ENCODE data around the gene TNFRSF6B.
A peak's percentile ranks its signal among the peaks of the same experiment; 100 is the strongest.
"Not testable (repeated sequence)": the region's sequence is repeated elsewhere in the genome, so short reads cannot be mapped to it uniquely, and the experiment has no call there.

TNFRSF6B gene, protein sequence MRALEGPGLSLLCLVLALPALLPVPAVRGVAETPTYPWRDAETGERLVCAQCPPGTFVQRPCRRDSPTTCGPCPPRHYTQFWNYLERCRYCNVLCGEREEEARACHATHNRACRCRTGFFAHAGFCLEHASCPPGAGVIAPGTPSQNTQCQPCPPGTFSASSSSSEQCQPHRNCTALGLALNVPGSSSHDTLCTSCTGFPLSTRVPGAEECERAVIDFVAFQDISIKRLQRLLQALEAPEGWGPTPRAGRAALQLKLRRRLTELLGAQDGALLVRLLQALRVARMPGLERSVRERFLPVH

DNA sequence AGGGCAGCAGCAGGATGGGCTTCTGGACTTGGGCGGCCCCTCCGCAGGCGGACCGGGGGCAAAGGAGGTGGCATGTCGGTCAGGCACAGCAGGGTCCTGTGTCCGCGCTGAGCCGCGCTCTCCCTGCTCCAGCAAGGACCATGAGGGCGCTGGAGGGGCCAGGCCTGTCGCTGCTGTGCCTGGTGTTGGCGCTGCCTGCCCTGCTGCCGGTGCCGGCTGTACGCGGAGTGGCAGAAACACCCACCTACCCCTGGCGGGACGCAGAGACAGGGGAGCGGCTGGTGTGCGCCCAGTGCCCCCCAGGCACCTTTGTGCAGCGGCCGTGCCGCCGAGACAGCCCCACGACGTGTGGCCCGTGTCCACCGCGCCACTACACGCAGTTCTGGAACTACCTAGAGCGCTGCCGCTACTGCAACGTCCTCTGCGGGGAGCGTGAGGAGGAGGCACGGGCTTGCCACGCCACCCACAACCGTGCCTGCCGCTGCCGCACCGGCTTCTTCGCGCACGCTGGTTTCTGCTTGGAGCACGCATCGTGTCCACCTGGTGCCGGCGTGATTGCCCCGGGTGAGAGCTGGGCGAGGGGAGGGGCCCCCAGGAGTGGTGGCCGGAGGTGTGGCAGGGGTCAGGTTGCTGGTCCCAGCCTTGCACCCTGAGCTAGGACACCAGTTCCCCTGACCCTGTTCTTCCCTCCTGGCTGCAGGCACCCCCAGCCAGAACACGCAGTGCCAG, at the start of gene TNFRSF6B:
TNFRSF6B (plus strand) TSS at position 25 of the 729 bp plus-strand sequence; CDS start at position 141, 116 bp downstream.
- no peak for DNase-seq

DNA sequence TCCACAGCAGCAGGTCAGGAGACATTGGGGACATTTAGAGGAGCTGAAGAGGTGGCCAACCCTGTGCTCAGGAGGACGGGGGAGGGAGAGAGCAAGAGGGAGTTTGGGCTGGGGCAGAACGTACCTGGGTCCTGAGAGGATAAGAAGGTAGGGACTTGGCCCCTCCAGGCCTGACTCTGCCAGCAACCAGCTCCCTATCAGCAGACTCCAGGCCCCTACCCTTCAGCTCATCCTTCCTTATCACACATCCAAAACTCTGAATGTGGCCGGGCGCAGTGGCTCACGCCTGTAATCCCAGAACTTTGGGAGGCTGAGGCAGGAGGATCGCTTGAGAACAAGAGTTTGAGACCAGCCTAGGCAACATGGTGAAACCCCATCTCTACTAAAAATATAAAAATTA, 48.3 kb upstream of the TNFRSF6B start:
- no peak for DNase-seq

GRCh38 chr20:63648895-63649589, 47.4 kb upstream of the TNFRSF6B start:
- no peak for DNase-seq

DNA sequence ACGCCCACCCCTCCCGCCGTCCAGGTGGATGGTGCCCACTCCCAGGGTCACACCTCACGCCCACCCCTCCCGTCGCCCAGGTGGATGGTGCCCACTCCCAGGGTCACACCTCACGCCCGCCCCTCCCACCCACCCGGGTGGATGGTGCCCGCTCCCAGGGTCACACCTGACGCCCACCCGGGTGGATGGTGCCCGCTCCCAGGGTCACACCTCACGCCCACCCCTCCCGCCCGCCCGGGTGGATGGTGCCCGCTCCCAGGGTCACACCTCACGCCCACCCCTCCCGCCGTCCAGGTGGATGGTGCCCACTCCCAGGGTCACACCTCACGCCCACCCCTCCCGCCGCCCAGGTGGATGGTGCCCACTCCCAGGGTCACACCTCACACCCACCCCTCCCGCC, 46.0 kb upstream of the TNFRSF6B start:
- DNase-seq = not testable (repeated sequence)

DNA sequence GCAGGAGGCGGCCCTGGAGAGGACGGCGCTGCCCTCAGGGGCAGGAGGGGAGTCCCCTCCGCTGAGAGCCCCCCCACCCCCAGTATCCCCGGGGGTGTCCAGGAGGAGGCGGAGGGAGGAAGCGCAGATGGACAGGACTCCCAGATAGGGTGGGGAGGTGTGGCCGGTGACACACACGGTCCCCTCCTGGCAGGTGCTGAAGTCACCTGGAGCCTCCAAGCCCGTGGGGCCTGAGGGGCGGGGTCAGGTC, 44.6 kb upstream of the TNFRSF6B start:
- peak in 1 of 51 donors; percentile 18 for DNase-seq

- DNase-seq = peak in 4 of 51 donors; percentile 13 to 38 (median 30)
These were observed 44.1 kb upstream of the TNFRSF6B start for GRCh38 chr20:63652192-63652980.

DNA sequence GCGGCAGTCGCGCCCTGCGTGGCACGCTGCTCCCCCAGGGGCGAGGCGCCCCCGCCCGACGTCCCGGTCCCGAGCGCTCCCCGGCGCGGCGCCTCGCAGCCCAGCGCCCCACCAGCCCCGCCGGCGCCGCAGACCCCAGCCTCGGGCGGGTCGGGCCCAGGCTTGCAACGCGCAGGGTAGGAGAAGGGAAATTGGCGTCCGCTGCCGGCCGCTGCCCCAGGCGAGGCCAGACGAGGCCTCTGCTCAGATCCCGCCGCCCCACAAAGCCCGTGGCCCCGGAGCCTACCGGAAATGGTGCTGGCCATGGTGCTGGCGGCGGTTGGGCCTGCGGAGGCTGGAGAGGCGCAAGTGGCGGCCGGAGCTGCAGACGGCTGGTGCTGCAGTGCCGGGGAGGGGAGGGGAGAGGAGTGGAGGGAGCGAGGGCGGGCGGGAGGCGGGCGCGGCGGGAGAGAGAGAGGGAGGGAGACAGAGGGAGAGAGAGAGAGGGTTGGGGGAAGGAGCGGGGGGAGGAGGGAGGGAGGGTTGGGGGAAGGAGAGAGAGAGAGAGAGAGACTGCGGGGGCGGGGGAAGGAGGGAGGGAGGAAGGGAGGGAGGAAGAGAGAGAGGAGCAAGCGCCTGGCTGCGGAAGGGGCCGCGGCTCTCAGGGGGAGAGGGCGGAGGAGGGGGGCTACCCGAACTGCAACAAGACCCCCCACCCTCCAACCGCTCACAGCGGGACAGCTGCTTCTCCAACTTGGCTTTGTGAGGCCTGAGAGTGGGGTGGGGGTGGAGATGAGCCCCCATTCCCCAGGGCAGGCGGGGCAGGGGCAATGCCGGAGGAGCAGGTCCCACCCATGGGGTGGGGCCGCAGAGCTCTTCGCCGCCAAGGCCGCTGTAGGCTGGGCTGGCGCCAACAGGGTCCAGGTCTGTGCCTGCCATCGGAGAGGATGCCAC, 43.1 kb upstream of the TNFRSF6B start, which contains the start of gene STMN3:
STMN3 (minus strand) TSS at position 384 of the 933 bp plus-strand sequence; CDS start at position 305, 79 bp downstream.
- DNase-seq = peak in 49 of 51 donors; percentile 19 to 93 (median 76)

DNA sequence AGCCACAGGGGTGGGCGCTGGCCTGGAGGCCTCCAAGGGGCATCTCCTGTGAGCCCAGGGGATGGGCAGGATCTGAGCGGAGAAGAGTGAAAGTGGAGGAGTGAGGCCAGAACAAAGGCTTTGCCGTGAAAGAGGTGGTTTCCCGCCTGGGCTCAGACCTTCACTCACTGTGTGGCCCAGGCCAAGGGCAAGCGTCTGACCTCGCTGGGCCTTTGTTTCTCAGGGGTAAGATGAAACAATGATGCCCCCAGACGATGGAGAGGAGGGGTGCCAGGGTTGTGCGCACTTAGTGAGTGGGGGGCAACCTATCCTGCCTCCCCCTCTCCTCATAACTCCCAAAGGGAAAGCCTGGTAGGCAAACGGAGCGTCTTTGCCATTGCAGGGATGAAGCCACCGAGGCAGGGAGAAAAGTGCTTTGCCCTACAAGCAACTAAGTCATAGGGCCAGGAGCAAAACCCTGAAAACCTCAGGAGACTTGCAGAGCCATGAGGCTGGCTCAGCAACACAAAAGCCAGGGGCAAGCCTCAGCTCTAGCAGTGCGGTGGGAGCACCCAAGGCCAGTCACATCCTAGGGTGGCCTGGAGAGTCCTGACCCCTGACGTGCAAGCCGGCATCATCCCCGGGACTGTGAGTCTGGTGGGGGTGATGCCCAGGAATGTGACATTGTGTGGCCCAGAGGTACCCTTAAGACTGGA, 42.3 kb upstream of the TNFRSF6B start:
- no peak for DNase-seq

DNA sequence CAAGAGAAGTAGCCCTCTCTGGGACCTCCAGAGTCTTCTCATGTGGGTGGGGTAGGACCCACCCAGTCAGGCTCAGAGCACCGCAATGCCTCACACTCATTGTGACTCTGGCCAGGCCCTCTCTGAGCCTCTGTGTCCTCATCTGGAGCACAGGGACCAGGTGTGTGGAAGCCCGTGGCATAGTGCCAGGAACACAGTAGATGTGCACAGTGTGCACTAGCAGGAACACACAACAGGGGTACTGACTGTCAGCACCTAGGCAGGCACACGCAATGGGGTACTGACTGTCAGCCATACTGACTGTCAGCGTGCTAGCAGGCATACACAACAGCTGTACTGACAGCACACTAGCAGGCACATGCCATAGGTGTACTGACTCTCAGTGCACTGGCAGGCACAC, 41.2 kb upstream of the TNFRSF6B start:
- no peak for DNase-seq

- no peak for DNase-seq
These were observed 40.0 kb upstream of the TNFRSF6B start for GRCh38 chr20:63656451-63656850.

DNA sequence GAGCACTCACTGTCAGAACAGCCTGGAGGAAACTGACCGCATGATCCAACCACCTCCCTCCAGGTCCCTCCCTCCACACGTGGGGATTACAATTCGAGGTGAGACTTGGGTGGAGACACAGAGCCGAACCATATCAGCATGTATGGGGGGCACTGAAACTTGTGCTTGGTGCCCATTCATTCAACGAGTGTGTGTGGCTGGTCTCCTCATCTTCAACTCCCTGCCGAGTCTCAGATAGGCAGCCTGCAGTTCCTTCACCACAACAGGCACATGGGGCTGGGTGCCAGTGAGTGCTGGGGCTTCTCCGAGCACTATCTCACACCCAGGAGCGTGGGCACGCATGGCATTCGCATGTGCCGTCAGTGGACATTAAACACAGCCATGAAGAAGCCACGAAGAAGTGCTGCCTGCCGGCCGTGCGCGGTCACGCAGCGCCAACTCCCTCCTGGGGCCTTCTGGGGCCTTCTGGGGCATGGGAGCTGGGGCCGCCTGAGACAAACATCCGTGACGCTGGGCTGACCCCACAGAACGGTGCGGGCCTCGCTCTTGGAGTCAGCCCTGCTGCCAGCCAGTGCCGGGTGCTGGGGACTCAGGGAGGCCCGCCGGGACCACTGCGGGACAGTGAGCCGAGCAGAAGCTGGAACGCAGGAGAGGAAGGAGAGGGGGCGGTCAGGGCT, 39.1 kb upstream of the TNFRSF6B start:
- peak in 3 of 51 donors; percentile 37 to 38 (median 38) for DNase-seq

- DNase-seq = peak; percentile 77 to 99 (median 92)
These were observed 38.3 kb upstream of the TNFRSF6B start, which contains the start of gene RTEL1 for GRCh38 chr20:63657937-63658748. Gene RTEL1, plus strand, starts transcription at chr20:63658312. Its CDS starts 1,091 bp downstream, at chr20:63659403.

DNA sequence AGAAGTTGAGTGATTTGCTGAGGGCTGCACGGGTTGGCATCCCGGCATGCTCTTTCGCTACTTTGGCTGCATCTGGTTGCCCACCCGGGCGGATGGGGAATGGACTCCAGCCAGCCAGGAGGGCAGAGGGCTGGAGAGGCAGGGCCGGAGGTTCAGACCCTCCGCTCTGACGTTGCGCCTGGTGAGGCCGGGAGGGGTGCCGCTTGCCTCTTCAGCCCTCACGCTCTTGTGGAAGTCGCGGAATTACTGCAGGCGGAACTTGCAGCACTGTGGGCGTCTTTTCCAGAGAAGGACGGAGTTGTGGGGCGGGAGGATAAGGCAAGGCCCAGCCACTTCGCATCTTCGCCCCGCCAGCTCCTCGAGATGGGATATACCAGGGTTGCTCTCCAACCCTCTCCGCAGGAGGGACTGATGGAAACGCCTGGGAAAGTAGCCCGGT, 37.7 kb upstream of the TNFRSF6B start:
- DNase-seq = peak in 3 of 51 donors; percentile 54 to 59 (median 57)

- no peak for DNase-seq
These were observed 37.1 kb upstream of the TNFRSF6B start for GRCh38 chr20:63659370-63659769.

DNA sequence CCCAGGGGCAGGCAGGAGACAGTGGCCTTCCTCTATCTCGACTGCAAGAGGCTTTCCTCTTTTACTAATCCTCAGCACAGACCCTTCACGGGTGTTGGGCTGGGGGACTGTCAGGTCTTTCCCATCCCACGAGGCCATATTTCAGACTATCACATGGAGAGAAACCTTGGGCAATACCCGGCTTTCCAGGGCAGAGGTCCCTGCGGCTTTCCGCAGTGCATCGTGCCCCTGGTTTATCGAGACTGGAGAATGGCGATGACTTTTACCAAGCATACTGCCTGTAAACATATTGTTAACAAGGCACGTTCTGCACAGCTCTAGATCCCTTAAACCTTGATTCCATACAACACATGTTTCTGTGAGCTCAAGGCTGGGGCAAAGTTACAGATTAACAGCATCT, 36.3 kb upstream of the TNFRSF6B start:
- DNase-seq = not testable (repeated sequence)

GRCh38 chr20:63660622-63661021, 35.8 kb upstream of the TNFRSF6B start:
- no peak for DNase-seq

DNA sequence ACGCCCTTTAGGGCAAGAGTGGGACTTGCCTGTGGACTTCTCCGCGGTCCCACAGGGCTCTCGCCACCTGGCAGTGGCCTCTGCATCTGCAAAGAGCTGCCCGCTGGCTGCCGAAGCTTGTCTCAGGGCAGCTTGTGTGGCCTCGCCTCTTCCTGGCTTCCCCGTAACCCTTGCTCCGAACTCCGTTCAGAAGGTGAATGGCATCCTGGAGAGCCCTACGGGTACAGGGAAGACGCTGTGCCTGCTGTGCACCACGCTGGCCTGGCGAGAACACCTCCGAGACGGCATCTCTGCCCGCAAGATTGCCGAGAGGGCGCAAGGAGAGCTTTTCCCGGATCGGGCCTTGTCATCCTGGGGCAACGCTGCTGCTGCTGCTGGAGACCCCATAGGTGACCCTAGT, 35.3 kb upstream of the TNFRSF6B start:
- DNase-seq = no peak
